NCI-H1092 treated with DMSO at 0.1 percent for 48 hours (cell line): Measurements from ENCODE around the gene GDNF.

Experiments used
- DNase-seq: peaks from one replicate; lab custom pipeline; 2025; lab: John Stamatoyannopoulos, UW

GDNF gene

DNA sequence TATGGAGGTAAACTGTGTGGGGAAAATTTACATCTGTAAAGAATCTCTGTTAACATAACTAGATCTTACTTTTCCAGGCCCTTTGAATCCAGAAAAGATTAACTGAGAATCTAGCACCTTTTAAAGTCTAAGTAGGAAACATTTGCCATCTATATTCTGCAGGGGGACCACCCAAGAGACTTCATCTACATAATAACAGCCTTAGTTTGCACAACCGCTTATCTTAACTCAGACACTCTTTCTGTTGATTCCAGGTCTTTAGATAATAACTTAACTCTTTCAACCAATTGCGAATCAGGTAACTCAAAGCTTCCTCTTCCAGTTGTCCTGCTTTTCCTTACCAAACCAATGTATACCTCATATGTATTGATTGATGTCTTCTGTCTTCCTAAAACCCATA is 53.4 kb downstream of the GDNF start:
- no peak for DNase-seq

DNA sequence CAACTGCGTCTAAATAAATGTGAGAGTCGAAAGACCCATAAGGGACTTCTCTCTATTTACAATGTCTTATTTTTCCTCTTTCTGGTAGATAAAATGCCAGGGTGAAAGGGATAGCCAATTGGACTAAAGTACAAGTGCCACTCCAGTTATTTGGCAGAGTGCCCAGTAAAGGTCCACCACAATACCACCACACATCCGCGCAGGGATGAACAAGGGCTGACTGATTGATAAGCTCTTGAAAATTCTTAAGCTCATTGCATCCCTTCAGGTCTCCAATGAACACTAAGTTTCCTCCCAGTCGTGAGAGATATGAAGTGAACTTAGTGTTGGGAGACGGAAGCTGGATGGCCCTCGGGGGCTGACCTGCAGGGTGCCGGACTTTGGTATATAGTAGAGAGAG is 58.4 kb downstream of the GDNF start:
- peak; percentile 54 for DNase-seq

DNA sequence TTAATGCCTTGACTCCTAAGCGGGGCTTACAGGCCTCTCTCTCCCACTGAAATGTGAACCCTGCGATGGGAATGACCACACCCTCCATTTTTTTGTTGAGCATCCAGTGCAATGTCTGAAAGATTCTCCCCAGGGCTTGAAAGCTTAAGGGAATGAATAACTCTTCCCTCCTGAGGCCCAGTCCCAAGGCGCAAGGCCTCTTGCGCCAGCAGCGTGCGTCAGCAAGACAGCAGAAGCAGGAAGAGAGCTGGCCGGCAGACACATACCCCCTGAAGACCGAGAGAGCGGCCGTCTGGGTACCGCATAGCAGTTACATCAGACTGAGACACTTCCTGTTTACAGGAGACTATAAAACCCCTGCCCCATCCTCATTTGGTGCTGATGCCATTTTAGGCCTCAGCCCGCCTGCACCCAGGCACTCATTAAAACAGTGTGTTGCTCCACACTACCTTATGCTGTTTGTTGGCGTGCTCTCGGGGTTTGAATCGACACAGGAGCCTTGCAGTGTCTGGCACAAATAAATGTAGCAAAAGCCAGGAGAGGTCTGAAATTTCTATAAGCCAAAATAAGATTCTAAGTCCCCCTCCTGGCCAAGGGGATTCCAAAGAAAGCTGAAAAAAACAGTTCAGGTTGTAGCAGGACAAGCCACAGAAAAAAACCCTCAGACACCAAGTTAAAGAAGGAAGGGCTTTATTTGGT is 62.3 kb downstream of the GDNF start:
- no peak for DNase-seq

DNA sequence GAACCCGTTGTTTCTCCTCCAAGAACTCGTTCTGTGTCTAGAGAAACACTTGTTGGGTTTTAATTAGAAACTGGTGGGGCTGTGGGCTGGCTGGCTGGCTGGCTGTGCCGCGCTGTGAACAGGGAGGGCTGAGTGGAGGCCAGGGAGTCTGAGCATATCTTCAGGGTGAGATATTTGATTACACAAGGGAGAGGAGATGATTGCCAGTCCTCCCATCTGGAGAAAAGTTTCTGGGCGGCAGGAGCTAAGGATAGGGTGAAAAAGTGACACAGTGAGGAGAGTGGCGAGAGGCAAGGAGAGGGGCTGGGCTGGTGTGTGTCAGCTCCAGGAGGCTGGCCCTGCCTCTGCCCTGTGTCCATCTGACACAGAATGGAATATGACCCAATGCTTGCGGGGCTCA is 63.0 kb downstream of the GDNF start:
- DNase-seq = no peak

DNA sequence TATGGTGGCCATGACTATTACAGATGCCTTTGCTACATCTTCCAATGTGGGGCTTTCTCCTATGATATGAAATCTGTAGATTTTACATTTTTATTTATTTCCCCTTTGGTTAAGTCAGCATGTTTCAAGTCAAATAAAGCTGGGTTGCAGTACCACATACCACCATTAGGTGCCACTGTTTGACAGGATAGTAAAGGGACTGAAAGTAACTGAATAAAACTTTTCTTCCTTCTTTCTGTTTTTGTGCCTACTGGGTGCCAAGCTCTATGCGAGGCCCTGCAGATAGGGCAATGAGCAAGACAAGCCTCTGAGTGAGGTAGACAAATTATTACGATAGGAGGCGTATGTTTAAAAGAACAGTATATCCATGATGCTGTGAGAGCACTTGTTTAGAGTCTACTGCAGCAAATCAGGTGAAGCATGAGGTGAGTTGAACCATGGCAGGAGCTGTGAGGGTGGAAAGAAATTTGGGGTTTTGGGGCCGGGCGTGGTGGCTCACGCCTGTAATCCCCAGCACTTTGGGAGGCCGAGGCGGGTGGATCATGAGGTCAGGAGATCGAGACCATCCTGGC is 64.8 kb downstream of the GDNF start:
- no peak for DNase-seq

DNA sequence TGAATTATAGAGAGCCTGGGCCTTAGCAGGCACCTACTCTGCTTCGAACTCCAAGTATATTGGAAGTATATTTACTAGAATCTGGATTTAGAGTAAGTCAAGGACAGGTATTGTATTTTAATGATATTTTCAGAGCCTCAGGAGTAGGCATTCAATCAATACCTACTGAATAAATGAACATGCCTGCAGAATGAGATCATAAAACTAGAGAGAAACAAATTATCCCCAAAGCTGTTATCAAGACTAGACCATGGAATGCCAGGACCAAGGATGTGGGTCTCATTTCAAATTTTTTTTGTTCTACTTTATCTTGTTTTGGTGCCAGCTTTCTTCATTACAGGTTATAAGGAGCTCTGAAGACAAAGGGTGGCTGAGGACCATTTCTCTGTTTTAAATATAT is 66.0 kb downstream of the GDNF start:
- DNase-seq = no peak

DNA sequence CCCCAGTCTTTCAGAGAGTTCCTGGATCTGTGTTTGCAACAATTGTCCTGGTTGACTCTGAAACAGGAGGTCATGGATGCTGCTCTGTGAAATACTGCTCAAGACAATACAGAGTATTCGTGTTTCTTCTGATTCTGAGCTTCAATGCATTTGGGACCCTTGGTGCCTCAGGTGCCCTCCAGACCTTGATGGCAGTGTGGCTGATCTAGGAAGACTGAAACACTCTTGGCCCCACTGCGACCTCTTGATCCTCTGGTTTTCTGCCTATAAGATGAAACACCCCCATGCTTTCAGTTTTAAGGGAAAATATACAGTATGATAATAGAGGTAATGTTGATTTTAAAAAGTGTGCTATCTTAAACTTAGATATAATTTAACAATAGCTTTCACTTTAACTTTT is 67.6 kb downstream of the GDNF start:
- no peak for DNase-seq

DNA sequence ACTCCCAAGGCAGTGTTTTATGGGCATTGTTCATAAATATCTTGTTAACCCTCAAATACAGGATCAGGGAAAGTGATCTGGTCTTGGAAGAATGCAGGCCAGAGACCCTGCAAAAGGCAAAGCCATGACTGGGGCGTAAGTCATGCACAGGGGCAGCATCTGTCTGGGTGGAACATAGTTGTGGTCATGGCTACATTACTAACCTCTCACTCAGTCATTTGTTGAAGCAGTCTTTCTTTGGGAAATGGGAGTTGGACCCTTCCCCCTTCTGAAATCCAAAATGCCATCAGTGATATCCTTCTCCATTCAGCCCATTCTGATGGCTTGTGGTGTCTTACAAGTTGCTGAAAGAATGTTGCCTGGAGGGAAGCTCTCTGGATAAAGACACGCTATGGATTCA is 68.1 kb downstream of the GDNF start:
- no peak for DNase-seq

DNA sequence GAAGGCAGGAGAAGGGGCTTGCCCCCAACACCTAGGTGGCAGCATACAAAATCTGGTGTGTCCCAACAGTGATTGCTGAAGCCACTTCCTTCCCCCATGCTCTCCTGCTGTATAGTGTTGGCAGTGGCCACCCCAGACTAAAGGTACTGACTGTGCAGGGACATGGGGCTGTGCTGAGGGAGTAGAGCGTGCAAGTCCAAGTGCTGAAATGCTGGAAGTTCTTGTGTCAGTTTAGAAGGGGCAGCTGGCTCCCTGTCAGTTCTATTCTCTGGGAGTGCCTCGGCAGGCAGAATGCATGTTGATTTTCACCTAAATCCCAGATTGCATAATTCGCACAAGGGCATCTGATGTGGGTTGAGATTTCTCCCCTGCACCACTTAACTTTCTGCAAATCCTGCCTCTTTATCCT is 68.6 kb downstream of the GDNF start:
- no peak for DNase-seq

DNA sequence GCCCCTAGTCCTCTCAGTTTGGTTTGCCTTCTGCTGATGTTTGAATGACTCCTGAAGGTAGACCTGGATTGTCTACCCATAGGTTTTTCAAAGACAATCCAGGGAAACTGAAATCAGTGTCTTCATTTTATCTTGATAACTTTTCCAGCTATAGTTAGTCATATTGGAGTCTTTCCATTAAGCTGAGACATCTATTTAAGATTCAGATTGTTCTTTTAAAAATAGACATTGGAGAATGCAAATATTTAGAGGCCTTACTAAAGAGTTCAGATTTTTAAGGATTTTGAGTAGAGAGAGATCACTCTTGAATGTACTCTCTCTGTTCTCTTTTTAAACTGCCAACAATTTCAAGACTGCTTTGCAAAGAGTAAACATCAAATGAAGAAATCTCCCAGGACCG is 69.1 kb downstream of the GDNF start:
- no peak for DNase-seq

DNA sequence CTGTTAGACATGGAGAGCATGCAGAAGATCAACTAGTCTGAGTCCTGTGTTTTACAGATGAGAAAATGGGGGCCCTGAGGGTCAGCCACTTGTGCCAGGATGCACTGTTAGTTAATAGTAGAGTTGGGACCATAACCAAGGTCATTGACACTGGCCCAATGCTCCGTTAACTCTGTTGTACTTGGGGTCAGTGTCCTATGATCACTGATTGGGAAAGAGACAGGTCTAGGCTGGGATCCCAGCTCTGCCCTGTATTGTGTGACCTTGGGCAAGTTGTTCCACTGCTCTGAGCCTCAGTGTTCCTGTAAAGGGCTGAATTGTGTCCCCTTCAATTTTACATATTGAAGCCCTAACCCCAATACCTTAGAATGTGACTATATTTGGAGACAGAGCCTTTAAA is 70.0 kb downstream of the GDNF start:
- DNase-seq = no peak

DNA sequence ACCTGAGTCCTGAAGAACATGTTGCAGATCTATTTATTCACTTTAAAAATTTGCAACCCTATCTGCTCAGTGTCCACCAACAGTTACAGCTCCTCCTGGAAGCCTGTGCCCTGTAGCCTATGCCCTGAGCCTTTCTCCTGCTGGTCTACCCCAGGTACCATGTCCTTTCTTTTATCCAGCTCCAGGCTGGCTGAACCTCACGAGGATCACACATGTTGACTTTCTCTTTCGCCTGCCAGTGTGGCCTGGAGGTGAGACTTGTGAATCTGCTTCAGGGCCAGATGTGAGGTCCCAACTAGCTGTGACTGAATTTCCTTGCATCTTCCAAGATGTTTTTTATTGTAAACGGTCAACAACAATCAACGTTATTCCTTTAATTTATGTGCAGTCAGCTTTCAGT is 70.7 kb downstream of the GDNF start:
- no peak for DNase-seq

DNA sequence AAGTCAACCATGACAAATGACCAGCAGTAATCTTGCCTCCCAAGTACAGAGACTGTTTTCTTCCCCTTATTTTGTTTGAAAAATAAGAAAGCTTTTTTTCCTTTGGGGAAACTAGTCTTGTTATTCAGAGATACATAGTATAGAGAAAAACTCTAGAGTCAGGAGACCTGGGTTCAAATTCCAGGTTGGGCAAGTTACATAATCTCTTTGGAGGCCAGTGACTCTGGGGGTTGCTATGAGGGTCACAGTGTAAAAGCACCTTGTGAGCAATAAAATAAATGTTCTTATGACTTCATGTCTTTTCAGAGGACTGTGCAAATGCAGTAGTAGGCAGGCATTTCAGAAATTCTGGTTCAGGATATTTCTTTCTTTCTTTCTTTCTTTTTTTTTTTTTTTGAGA is 71.5 kb downstream of the GDNF start:
- DNase-seq = no peak

DNA sequence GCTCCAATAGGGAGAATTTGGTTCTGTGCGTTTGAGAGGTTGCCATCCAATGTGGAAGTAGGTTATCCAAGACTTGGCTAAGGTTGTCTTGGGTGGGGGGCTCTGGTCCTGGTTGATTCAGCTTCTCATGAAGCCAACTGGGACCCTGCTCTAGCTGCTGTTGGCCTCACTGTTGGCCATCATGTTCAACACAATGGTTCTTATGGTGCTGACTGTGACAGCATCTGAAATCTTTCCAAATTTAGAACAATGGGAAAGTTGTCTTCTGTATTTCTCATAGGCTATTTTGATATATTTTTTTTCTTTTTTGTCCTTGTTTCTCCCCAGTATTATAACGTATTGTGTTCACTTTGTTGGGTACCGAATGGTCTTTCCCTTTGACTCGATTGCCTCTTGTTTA is 71.9 kb downstream of the GDNF start:
- no peak for DNase-seq

DNA sequence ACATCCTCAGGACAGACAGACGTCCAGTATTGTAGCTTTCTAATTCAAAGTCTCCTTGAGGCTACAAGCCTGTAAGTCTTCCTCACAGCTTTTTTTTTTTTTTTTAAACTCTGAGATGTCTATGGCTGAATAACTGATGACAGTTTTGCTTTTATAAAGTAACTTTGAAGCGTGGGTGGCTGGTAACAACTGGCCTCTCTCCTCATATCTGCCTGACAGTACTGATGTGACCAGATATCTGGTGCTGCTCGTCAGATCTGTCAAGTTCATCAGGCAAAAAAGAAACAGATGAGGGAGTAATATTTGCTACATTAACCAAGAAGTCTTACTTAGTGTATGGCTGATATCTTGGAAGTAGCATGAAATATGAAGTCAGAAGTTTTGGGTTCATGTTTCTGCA is 72.6 kb downstream of the GDNF start:
- DNase-seq = no peak
